DMS53 treated with DMSO at 0.1 percent for 48 hours (cell line): ENCODE data around the gene ADAMTS9.

Source experiments
- DNase-seq: peaks from one replicate; lab custom pipeline; 2025; ENCODE audit not compliant: unreplicated experiment; lab: John Stamatoyannopoulos, UW

Gene ADAMTS9

GRCh38 chr3:64495781-64496334 lies 191.9 kb downstream of the ADAMTS9 start:
- DNase-seq: no peak

- no peak for DNase-seq
These were observed 192.5 kb downstream of the ADAMTS9 start for GRCh38 chr3:64495121-64495780.

- no peak for DNase-seq
These were observed 193.3 kb downstream of the ADAMTS9 start for GRCh38 chr3:64494526-64494925.

GRCh38 chr3:64493149-64493548 lies 194.7 kb downstream of the ADAMTS9 start:
- no peak for DNase-seq

- no peak for DNase-seq
These were observed 196.0 kb downstream of the ADAMTS9 start for GRCh38 chr3:64491843-64492242.

- no peak for DNase-seq
These were observed 197.5 kb downstream of the ADAMTS9 start for GRCh38 chr3:64490180-64490724.

- peak; percentile 49 for DNase-seq
These were observed 198.3 kb downstream of the ADAMTS9 start for GRCh38 chr3:64489361-64490044.

- DNase-seq: no peak
These were observed 198.9 kb downstream of the ADAMTS9 start for GRCh38 chr3:64488939-64489338.

GRCh38 chr3:64484289-64484992 lies 203.4 kb downstream of the ADAMTS9 start:
- DNase-seq: peak; percentile 39

GRCh38 chr3:64483467-64483866 lies 204.3 kb downstream of the ADAMTS9 start:
- DNase-seq: no peak

GRCh38 chr3:64475037-64475436 lies 212.8 kb downstream of the ADAMTS9 start:
- no peak for DNase-seq

GRCh38 chr3:64473466-64473865 lies 214.3 kb downstream of the ADAMTS9 start:
- DNase-seq: no peak

- DNase-seq: no peak
These were observed 217.4 kb downstream of the ADAMTS9 start for GRCh38 chr3:64470436-64470835.

GRCh38 chr3:64467255-64467944 lies 220.4 kb downstream of the ADAMTS9 start:
- DNase-seq: no peak
